SK-N-MC (cell line): Measurements from ENCODE around the gene DTHD1.

Source experiments
- EZH2 ChIP-seq: fragments of 200-600 bp; sonication (generic); IDR thresholded peaks from one replicate; pipeline ENCODE4 v1.6.1; 2017; ENCODE audit warnings: antibody characterized with exemption
- POLR2AphosphoS5 ChIP-seq: IDR thresholded peaks from 2 replicates; pipeline ENCODE4 v1.6.1; 2012; ENCODE audit warnings: mild to moderate bottlenecking, low read depth, low read length, borderline replicate concordance

GRCh38 chr4:36243355-36244256 is 37.8 kb upstream of the DTHD1 start:
- TF ChIP-seq EZH2: no peak
- TF ChIP-seq POLR2AphosphoS5: no peak
